GM12878 (cell line): ENCODE data around the gene RRH. TPM values are rescaled to one million over a fixed set of nuclear protein-coding genes. Genes with fewer than 3 reads are reported as not detected.

Source experiments
- ATAC-seq: fragments of 200-7000 bp; cut with Tn5 transposase; 3 replicates; pipeline ENCODE4 v1.9.1; 2020; ENCODE audit warnings: mild to moderate bottlenecking, moderate library complexity
- BruUV-seq: library from RNA; stranded (reverse); fragments of 400-500 nt; replicated peaks from 2 replicates; lab custom pipeline; 2021; lab: Mats Ljungman, UMichigan
- CTCF ChIA-PET: fragments of 300-600 bp; sonication (Branson Sonifier 250); formaldehyde crosslinking; extraction: SDS; loops from one replicate; lab custom pipeline; 2021; ENCODE audit warnings: inconsistent platforms; lab: Yijun Ruan, JAX
- POLR2A ChIA-PET: fragments of 350-600 bp; formaldehyde crosslinking; extraction: SDS; loops from one replicate; lab custom pipeline; 2021; ENCODE audit warnings: inconsistent platforms; lab: Charles Lee
- RAD21 ChIA-PET: fragments of 300-600 bp; sonication (Branson Sonifier 250); formaldehyde crosslinking; loops from one replicate; lab custom pipeline; 2023; ENCODE audit warnings: antibody characterized with exemption; ENCODE audit not compliant: unreplicated experiment; lab: Charles Lee
- SMC1A ChIA-PET: fragments of 300-600 bp; sonication (Branson Sonifier 250); formaldehyde crosslinking; loops from one replicate; lab custom pipeline; 2023; ENCODE audit not compliant: unreplicated experiment, uncharacterized antibody; lab: Charles Lee
- DNase-seq: peaks from one replicate; pipeline ENCODE4 v3.0.0-alpha.2; 2011; ENCODE audit warnings: low read depth, low spot score
- FAIRE-seq: peaks from 3 replicates; lab custom pipeline; 2011; peaks lifted over from hg19 to GRCh38; lab: Jason Lieb, UNC
- H2AFZ ChIP-seq: 2 replicates; pipeline ENCODE4 v1.6.0; 2011; ENCODE audit warnings: low read depth, low read length, control low read depth; ENCODE audit not compliant: control insufficient read depth
- H3K27ac ChIP-seq: 2 replicates; pipeline ENCODE4 v1.5.1; 2011; ENCODE audit warnings: control low read depth; ENCODE audit not compliant: control insufficient read depth, insufficient read depth
- H3K27me3 ChIP-seq, 2 experiments: replicated peaks in 1 of 2; 2 replicates each; pipeline versions ENCODE4 v1.6.0 to v1.6.1; 2011; ENCODE audit warnings: low read length in 1 of 2; ENCODE audit not compliant: control insufficient read depth in 2 of 2, insufficient read depth in 2 of 2
- H3K36me3 ChIP-seq, 2 experiments: 2 replicates each; pipeline ENCODE4 v1.5.1; 2011; ENCODE audit warnings: low read length in 1 of 2; ENCODE audit not compliant: control insufficient read depth in 2 of 2, insufficient read depth in 2 of 2
- H3K4me1 ChIP-seq: 2 replicates; pipeline ENCODE4 v1.6.1; 2011; ENCODE audit warnings: mild to moderate bottlenecking, low read length, moderate library complexity, mixed read lengths; ENCODE audit not compliant: control insufficient read depth, insufficient read depth
- H3K4me2 ChIP-seq: 2 replicates; pipeline ENCODE4 v1.6.0; 2011; ENCODE audit warnings: control low read depth; ENCODE audit not compliant: control insufficient read depth, insufficient read depth
- H3K4me3 ChIP-seq: fragments of 200-600 bp; sonication (generic); 2 replicates; pipeline ENCODE4 v1.5.1; 2016
- H3K79me2 ChIP-seq: 2 replicates; pipeline ENCODE4 v1.6.0; 2011; ENCODE audit warnings: low read length; ENCODE audit not compliant: control insufficient read depth, insufficient read depth
- H3K9ac ChIP-seq: 2 replicates; pipeline ENCODE4 v1.8.0; 2011; ENCODE audit warnings: low read length, control low read depth, mixed read lengths; ENCODE audit not compliant: control insufficient read depth, insufficient read depth
- H3K9me3 ChIP-seq: replicated peaks from 3 replicates; pipeline ENCODE4 v1.5.1; 2011; ENCODE audit warnings: mild to moderate bottlenecking, low read length; ENCODE audit not compliant: control insufficient read depth, insufficient read depth
- H4K20me1 ChIP-seq: 2 replicates; pipeline ENCODE4 v1.6.0; 2011; ENCODE audit not compliant: control insufficient read depth, insufficient read depth
- GABPA ChIP-seq: IDR thresholded peaks from 2 replicates; pipeline ENCODE4 v1.6.1; 2014; ENCODE audit warnings: antibody characterized with exemption, low read depth, mild to moderate bottlenecking, inconsistent platforms
- HDAC6 ChIP-seq: fragments of 200-600 bp; sonication (generic); IDR thresholded peaks from one replicate; pipeline ENCODE4 v1.8.0; 2017; ENCODE audit warnings: antibody characterized with exemption; ENCODE audit not compliant: unreplicated experiment
- IKZF2 ChIP-seq, 2 experiments: fragments of 450-650 bp; IDR thresholded peaks; 2 replicates each; pipeline ENCODE4 v1.6.1; 2017; ENCODE audit warnings: mild to moderate bottlenecking in 2 of 2, moderate library complexity in 2 of 2
- MYC ChIP-seq: IDR thresholded peaks from 2 replicates; pipeline ENCODE4 v1.6.1; 2011; ENCODE audit warnings: mild to moderate bottlenecking, low read length, moderate library complexity, inconsistent platforms; ENCODE audit not compliant: insufficient read depth, insufficient replicate concordance, insufficient read length, severe bottlenecking
- NR2C1 ChIP-seq: fragments of 450-650 bp; IDR thresholded peaks from 2 replicates; pipeline ENCODE4 v1.6.1; 2017; ENCODE audit warnings: antibody characterized with exemption, mild to moderate bottlenecking, moderate library complexity
- RAD21 ChIP-seq: IDR thresholded peaks from 2 replicates; pipeline ENCODE4 v1.6.1; 2011; ENCODE audit warnings: mild to moderate bottlenecking, low read depth, low read length, moderate library complexity; ENCODE audit not compliant: insufficient read depth
- SREBF2 ChIP-seq: IDR thresholded peaks from 2 replicates; pipeline ENCODE4 v1.6.1; 2012; ENCODE audit warnings: mild to moderate bottlenecking, low read length
- SUPT20H ChIP-seq: IDR thresholded peaks from 2 replicates; pipeline ENCODE4 v1.6.1; 2011; ENCODE audit warnings: low read depth, mild to moderate bottlenecking, low read length, moderate library complexity, borderline replicate concordance; ENCODE audit not compliant: control insufficient read depth
- ZBED1 ChIP-seq: IDR thresholded peaks from 2 replicates; pipeline ENCODE4 v1.6.1; 2016; ENCODE audit warnings: borderline replicate concordance
- ZNF207 ChIP-seq: fragments of 450-650 bp; IDR thresholded peaks from 2 replicates; pipeline ENCODE4 v1.6.1; 2014; ENCODE audit warnings: antibody characterized with exemption, mild to moderate bottlenecking, borderline replicate concordance
- WGBS: methylation state at CpG from one replicate; pipeline ENCODE4 v1.1.6; 2016; ENCODE audit warnings: low lambda C conversion rate; ENCODE audit not compliant: insufficient replicate concordance, insufficient coverage; ENCODE audit errors: missing lambda C conversion rate; 5-methylcytosine and 5-hydroxymethylcytosine counted together
- in situ Hi-C: fragments of 300-500 bp; cut with MboI; formaldehyde crosslinking; loops from 9 replicates; pipeline ENCODE4 v1.14.3; 2018; ENCODE audit warnings: mixed read lengths
- intact Hi-C: fragments of 100-400 bp; cut with micrococcal nuclease; formaldehyde crosslinking; loops from one replicate; pipeline ENCODE4 v1.14.2; 2022; ENCODE audit not compliant: unreplicated experiment
- polyA plus RNA-seq, 11 experiments: library from polyadenylated mRNA; depleted of rRNA in 4 of 11; unstranded in 6 of 11; stranded (reverse) in 5 of 11; fragments of >200 nt; fragmentation: Nextera tagmentation in 4 of 11; fragmentation: Illumina TruSeq in 1 of 11; extraction: Ambion mirVana in 4 of 11; extraction: Trizol in 1 of 11; gene quantifications; 1 replicate in 1 of 11; 2 replicates in 10 of 11; pipeline versions ENCODE4 v1.2.1 to v1.2.3, GENCODE V29; 2011 to 2016; ENCODE audit warnings: inconsistent platforms in 2 of 11, missing spikeins in 2 of 11, low read depth in 1 of 11
- total RNA-seq, 4 experiments: library from RNA; depleted of rRNA in 3 of 4; stranded (reverse); fragments of >200 nt in 3 of 4; fragmentation: Illumina TruSeq in 1 of 4; extraction: Trizol in 1 of 4; gene quantifications; 2 replicates each; pipeline versions ENCODE4 v1.2.1 to v1.2.3, GENCODE V29; 2013 to 2021
- TF ChIP-seq, protein P1 (sequence below): IDR thresholded peaks from 2 replicates; pipeline ENCODE4 v1.6.1; 2011; ENCODE audit warnings: borderline replicate concordance, low read depth, mild to moderate bottlenecking, moderate library complexity, mixed read lengths, low read length; ENCODE audit not compliant: insufficient read depth; ENCODE audit errors: extremely low read length
- TF ChIP-seq, protein P2 (sequence below): fragments of 450-650 bp; formaldehyde crosslinking; IDR thresholded peaks from 2 replicates; pipeline ENCODE4 v1.5.0; 2022; ENCODE audit warnings: mild to moderate bottlenecking, missing genetic modification characterization
- TF ChIP-seq, protein P3 (sequence below): fragments of 150-350 bp; IDR thresholded peaks from 2 replicates; pipeline ENCODE4 v1.6.1; 2014; ENCODE audit warnings: mild to moderate bottlenecking, low read depth, low read length
- TF ChIP-seq, protein P4 (sequence below): fragments of 450-650 bp; IDR thresholded peaks from 2 replicates; pipeline ENCODE4 v1.6.1; 2017; ENCODE audit warnings: antibody characterized with exemption, mild to moderate bottlenecking, moderate library complexity

Gene RRH
- total and polyA plus RNA-seq, 10 of the 15 experiments (the other 5 are each of a cell fraction or from before 2014, with no cell fraction given) = 0.06 to 0.24 (median 0.12) TPM; not detected in 6

DNA sequence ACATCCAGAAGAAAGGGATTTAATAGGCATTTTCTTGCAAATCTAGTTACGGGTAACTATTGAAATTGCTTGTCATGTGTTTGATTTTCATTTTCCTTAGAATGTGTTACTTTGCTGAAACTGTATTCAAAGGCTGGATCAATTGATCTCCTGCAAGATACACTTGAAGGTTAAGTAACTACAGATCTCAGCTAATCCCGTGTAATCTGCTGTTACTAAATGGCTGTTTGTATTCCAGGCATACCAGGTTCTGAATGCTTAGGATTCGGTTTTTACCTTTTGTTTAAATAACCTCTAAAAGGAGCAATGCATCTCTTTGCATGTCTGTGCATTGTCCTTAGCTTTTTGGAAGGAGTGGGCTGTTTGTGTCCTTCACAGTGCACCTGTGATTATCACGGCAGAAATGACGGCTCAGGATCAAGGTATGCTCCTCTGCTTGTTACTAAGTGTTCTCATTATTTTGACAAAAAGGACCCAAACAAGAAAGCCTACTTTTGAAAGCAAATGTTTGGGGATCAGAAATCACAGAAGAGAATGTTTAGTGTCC lies 20.2 kb downstream of the RRH start, which contains the start of gene LRIT3:
TSS of gene LRIT3 (plus strand) at position 212 of the 547 bp plus-strand sequence. CDS start at position 307, 95 bp downstream.
- intact Hi-C loops = no loop called here
- H3K36me3 ChIP-seq = no peaks in the 10 kb centered on the region
- no TSS peak for BruUV-seq
- no peak within 1 kb of the TSS for H3K4me3 ChIP-seq
- no peak for ATAC-seq
- SMC1A ChIA-PET = interaction anchor here (0.9 kb wide), 1 partner anchor 16 kb away, joined by 3 read pairs; no protein-coding TSS in a partner anchor
- H3K27me3 ChIP-seq = no peaks in the 10 kb centered on the region
- H3K27ac ChIP-seq = no peak within 1 kb of the TSS
- TF ChIP-seq ZNF207 (no peak), ZBED1 (no peak), MYC (no peak), HDAC6 (no peak), SUPT20H (no peak), GABPA (no peak), IKZF2 (IDR thresholded peaks at IDR 0.05) (no peak), NR2C1 (no peak), RAD21 (no peak), SREBF2 (no peak)
- TF ChIP-seq, protein P1, sequence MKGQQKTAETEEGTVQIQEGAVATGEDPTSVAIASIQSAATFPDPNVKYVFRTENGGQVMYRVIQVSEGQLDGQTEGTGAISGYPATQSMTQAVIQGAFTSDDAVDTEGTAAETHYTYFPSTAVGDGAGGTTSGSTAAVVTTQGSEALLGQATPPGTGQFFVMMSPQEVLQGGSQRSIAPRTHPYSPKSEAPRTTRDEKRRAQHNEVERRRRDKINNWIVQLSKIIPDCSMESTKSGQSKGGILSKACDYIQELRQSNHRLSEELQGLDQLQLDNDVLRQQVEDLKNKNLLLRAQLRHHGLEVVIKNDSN = no peak
- TF ChIP-seq, protein P2, sequence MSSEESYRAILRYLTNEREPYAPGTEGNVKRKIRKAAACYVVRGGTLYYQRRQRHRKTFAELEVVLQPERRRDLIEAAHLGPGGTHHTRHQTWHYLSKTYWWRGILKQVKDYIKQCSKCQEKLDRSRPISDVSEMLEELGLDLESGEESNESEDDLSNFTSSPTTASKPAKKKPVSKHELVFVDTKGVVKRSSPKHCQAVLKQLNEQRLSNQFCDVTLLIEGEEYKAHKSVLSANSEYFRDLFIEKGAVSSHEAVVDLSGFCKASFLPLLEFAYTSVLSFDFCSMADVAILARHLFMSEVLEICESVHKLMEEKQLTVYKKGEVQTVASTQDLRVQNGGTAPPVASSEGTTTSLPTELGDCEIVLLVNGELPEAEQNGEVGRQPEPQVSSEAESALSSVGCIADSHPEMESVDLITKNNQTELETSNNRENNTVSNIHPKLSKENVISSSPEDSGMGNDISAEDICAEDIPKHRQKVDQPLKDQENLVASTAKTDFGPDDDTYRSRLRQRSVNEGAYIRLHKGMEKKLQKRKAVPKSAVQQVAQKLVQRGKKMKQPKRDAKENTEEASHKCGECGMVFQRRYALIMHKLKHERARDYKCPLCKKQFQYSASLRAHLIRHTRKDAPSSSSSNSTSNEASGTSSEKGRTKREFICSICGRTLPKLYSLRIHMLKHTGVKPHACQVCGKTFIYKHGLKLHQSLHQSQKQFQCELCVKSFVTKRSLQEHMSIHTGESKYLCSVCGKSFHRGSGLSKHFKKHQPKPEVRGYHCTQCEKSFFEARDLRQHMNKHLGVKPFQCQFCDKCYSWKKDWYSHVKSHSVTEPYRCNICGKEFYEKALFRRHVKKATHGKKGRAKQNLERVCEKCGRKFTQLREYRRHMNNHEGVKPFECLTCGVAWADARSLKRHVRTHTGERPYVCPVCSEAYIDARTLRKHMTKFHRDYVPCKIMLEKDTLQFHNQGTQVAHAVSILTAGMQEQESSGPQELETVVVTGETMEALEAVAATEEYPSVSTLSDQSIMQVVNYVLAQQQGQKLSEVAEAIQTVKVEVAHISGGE (CRISPR knock-in tag) = no peak
- TF ChIP-seq, protein P3, sequence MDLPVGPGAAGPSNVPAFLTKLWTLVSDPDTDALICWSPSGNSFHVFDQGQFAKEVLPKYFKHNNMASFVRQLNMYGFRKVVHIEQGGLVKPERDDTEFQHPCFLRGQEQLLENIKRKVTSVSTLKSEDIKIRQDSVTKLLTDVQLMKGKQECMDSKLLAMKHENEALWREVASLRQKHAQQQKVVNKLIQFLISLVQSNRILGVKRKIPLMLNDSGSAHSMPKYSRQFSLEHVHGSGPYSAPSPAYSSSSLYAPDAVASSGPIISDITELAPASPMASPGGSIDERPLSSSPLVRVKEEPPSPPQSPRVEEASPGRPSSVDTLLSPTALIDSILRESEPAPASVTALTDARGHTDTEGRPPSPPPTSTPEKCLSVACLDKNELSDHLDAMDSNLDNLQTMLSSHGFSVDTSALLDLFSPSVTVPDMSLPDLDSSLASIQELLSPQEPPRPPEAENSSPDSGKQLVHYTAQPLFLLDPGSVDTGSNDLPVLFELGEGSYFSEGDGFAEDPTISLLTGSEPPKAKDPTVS = no peak
- TF ChIP-seq, protein P4, sequence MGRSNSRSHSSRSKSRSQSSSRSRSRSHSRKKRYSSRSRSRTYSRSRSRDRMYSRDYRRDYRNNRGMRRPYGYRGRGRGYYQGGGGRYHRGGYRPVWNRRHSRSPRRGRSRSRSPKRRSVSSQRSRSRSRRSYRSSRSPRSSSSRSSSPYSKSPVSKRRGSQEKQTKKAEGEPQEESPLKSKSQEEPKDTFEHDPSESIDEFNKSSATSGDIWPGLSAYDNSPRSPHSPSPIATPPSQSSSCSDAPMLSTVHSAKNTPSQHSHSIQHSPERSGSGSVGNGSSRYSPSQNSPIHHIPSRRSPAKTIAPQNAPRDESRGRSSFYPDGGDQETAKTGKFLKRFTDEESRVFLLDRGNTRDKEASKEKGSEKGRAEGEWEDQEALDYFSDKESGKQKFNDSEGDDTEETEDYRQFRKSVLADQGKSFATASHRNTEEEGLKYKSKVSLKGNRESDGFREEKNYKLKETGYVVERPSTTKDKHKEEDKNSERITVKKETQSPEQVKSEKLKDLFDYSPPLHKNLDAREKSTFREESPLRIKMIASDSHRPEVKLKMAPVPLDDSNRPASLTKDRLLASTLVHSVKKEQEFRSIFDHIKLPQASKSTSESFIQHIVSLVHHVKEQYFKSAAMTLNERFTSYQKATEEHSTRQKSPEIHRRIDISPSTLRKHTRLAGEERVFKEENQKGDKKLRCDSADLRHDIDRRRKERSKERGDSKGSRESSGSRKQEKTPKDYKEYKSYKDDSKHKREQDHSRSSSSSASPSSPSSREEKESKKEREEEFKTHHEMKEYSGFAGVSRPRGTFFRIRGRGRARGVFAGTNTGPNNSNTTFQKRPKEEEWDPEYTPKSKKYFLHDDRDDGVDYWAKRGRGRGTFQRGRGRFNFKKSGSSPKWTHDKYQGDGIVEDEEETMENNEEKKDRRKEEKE = no peak
- TF ChIP-seq, all 136 proteins: peak for 0
- 64% methylated on average over 5 of the region's 5 CpGs for WGBS
- ChIA-PET RAD21 (no interaction called here), POLR2A (no interaction called here), CTCF (no interaction called here)
- Histone ChIP-seq H4K20me1 (no peaks in the 10 kb centered on the region), H2AFZ (no peak within 1 kb of the TSS), H3K9ac (no peak within 1 kb of the TSS), H3K4me2 (no peak within 1 kb of the TSS), H3K4me1 (no peaks in the 10 kb centered on the region), H3K9me3 (no peaks in the 10 kb centered on the region), H3K79me2 (no peaks in the 10 kb centered on the region)
- DNase-seq (no peak), FAIRE-seq (no peak)
- in situ Hi-C loops = no loop called here
